GM21825 (cell line): ENCODE data around the gene UCP2.

Experiments used
- ATAC-seq: cut with Tn5 transposase; IDR thresholded peaks from one replicate; pipeline ENCODE4 v1.9.1; 2021; ENCODE audit warnings: mild to moderate bottlenecking, moderate library complexity; ENCODE audit not compliant: unreplicated experiment

Gene UCP2, protein sequence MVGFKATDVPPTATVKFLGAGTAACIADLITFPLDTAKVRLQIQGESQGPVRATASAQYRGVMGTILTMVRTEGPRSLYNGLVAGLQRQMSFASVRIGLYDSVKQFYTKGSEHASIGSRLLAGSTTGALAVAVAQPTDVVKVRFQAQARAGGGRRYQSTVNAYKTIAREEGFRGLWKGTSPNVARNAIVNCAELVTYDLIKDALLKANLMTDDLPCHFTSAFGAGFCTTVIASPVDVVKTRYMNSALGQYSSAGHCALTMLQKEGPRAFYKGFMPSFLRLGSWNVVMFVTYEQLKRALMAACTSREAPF

DNA sequence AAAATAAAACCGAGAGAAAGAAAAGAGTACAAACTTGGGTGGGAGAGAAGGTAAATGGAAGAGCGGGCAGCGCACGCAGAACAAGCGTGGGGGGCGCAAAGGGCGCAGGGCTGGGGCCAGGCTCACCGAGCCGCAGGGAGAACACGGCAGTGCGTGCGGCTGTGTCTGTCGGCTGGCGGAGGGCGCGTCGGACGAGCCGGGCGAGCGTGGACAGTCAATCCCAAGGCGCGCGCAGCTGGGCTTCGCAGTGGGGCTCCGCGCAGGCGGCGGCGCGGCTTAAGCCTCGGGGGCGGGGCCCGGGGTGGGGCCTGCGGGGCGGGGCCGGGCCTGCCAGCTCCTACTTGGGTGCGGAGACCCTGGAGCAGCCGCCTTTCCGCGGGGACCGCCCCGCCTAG, at the start of gene UCP2:
Gene UCP2 (minus strand): TSS at position 249 of the 395 bp plus-strand sequence. CDS start 4,465 bp downstream, outside the sequence.
- ATAC-seq, result peak; percentile 42

DNA sequence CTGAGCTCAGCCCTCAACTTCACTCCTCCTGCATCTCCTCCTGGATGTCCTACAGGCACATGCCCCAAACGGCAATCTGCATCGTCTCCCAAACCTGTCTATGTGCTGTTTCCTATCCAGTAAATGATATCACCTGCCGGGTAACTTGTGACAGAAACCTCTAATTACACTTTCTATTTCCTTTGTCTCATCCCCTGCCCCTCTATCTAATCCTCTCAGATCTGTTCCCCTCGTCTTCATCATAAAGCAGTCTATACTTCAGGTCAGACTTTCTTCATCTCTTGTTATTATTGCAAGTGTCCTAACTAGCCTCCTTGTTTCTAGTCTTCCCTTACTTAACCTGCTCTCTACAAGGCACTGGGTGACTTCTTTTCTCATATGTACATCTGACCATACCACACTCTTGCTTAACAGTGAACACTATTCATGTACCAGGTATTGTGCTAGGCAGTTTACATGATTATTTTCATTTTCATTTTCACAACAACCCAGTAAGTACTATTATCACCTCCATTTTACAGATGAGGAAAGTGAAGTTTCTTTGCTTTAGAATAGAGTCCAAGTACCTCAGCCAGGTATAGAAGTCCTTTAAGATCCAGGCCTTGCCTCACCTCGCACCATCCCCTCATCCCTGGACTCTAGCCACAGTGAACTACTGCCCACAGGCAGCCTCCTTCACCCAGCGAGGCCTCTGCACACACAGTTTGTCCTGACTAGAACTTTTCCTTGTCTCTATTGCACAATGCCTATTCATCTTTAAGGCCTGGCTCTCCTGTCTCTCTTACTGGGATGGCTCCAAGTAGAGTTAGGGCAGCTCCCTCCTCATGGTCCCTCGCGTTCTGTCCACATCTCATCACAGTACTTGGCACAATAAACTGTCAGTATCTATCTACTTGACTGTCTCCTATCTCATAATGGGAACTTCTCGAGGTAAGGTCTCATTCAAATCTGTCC, 48.4 kb upstream of the UCP2 start:
- no peak for ATAC-seq

DNA sequence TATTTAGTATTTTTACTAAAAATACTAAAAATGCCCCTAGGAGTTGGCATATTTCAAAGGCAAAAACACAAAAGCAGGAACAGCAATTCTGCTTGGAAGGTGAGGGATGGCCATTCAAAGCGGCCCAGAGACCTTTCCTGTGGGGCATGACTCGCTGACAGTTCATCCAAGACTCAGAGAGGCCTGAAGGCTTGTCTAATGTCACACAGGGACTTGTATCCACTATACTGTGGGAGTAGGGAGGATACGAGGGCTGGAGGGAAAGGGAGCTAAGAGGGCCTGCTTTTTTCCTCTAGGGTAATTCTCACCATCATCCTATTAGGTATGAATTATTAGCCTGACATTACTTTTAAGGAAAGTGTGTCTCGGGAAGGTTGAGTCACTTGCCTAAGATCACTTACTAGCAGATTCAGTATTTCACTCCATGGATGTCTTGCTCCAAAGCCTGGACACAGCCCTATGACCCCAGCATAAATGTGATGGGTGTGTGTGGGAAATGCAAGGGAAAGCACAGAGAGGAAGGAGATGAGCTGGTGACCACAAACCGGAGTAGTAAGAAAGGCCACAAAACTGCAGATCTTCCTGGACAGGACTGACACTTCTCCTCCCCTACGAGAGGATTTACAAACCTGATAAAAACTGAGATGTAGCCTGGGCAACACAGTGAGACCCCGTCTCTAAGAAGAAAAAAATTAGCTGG, 43.0 kb upstream of the UCP2 start:
- no peak for ATAC-seq

DNA sequence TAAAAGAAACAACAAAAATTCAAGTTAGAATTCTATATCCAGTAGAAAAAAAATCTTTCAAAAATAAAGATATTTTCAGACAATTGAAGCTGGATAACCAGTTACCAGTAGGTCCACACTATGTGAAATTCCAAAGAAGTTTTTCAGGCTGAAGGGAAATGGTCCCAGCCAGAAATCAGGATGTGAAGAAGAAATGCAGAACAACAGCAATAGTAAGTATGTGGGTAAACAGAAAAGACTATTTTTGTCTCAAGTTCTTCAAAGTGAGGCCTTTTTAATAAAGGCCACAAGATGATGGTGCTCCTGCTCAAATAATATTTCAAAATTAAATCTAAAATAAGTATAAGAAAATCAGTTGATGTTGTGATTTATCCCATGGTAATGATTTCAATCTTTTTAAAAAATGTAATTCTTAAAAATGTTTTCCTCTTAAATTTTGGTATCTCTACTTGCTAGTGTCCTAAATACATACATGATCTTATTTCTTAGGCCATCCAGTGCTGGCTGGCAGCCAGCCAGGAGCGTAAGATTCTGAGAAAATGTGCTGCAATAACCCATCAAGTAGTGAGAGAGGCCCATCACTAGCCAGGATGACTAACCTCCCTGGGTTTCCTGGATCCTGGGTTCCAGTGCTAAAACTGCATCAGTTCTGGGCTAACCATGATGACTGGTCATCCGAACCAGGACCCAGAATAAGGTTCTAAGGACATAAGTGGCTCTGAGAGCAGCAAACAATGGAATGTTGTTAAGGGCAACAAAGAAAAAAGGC, 41.8 kb upstream of the UCP2 start:
- ATAC-seq, result no peak

DNA sequence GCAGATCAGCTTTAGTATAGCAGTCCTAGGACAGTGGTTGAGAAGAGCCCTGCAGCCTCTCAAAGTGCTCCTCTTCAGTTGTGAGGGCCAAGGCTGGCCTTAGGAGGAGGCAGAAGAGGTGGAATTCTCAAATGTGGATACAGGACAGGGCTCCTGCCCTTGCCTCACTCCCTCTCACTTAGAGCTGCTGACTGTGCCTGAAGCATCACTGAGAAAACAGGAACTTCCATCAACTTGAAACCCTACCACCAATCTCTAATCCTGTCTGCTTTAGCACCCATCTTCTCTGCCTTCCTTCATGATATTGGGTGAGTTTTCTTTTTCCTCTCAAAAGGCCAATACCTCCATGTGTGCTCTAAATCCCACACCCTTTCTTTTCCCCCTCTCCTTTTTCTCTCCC, 40.6 kb upstream of the UCP2 start:
- ATAC-seq, result no peak

DNA sequence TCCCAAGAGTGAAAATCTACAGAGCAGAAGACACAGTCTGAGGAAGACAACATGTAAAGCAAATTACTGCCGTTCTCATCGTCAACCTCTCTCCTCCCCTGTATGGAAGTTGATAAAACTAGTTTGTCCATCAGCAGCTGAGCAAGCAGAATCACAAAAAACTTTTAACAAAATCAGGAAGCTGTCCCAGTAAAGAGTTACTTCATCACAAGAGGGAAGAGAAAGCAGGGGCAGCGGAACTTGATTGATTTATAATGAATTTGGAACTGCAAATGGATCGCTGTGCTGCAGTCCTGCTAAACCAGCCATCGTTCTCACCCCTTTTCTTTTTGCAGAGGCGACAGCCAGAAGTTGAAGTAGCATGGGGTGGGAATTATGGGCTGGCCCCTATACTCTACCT, 39.9 kb upstream of the UCP2 start:
- no peak for ATAC-seq

DNA sequence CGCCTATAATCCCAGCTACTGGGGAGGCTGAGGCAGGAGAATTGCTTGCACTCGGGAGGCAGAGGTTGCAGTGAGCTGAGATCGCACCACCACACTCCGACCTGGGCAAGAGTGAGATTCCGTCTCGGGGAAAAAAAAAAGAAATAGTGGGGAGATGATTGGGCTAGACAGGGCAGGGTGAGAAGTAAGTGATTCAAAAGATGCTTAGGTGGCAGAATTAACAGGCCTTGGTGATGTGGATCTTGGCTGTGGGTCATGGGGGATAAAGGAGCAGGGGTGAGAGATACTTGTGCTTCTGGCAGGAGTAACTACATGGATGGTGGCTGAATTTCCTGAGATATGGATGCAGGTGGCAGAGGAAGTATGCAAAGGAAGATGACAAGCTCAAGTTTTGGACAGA, 39.4 kb upstream of the UCP2 start:
- no peak for ATAC-seq

DNA sequence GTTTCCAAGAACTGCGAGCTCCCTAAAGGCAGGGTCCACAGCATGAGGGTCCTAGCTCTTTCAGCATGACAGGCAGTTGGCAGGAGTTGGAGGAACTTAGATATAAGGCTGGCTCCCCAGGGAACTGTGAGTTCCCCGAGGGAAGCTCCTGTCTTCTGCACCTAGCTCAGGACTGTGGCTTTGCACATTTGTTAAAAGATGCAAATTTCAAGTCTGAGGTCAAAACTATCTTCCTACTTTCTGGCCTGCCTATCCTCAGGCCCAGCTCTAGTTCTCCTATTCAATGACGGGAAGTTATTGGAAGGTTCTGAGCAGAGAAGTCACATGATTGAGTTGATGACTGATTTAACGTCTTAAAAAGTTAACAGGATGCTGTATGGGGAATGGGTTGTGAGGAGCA, 37.9 kb upstream of the UCP2 start:
- ATAC-seq, result peak; percentile 66

DNA sequence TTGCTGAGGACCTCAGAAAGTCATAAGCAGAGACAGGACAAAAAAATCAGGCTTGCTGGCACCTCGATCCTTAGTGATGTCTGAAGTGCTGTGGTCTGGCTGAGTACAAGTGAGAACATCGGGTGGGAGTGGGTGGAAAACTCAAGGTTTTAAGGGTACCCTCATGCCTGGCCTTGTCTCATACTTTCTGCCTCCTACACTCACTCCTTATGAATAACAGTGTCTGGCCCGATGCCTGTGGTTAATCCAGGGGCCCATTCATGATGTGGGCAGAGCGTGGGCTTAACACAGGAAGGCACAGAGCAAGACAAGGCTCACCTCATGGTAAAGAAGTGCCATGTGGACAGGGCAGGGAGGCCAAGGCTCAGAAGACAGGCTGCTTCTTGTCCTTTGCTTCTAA, 37.2 kb upstream of the UCP2 start:
- no peak for ATAC-seq

DNA sequence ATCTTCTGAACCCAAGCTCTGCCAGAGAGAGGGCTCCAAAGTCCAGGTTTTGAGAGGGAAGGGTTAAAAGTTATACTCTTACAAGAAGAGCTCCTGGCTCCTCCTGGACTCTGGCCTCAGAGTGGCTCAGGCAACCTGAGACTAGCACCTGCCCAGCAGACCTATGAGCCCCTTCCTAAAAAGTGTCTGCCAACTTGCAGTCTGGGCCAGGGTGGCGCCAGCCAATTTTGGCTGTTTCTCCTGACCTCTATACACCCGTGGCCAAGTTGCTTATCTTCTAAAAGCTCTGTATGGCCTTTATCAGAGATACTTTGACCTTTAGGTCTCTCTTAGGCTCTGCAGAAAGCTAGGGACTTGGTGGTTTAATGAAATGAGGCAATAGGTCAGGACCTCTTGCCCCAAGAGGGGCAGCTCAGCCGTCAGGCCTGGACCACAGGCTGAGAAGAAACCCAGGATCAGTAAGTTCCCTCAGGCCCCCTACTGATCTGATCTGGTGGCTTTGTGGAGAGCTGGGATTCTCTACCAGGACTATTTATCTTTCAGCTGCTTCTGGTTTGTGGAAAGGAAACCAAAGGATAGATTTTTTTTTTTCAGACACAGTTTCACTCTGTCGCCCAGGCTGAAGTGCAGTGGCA, 36.6 kb upstream of the UCP2 start:
- ATAC-seq, result no peak

DNA sequence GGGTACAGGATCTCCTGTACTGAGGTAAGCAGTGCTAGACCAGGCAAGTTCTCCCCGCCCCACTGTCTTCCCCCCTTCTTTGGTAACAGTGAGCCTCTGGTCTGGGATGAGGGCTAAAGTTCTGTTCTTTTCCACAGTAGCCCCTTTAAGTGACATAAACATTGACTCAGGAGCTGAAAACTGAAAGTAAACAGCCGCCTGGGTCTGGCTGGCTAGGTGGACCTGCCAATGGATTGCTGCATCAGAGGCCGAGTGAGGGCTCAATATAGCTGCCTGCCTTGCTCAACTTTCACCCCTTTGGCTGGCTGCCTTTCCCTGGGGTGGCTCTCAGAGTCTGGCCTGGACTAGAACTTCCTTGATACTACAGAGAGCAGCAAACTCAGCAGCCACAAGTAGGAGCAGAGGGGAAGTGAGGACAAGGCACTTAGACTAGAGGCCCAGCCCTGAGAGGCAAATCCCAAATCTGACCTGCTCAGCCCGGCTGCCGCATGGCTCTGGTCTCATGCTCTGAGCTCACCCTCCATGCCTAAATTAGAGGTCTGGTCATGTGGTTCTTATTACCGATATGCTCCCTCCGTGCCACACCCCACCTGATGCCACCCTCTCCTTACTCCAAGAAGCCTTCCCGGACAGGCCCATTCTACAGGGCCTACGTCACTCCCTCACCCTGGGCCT, 35.8 kb upstream of the UCP2 start:
- no peak for ATAC-seq

DNA sequence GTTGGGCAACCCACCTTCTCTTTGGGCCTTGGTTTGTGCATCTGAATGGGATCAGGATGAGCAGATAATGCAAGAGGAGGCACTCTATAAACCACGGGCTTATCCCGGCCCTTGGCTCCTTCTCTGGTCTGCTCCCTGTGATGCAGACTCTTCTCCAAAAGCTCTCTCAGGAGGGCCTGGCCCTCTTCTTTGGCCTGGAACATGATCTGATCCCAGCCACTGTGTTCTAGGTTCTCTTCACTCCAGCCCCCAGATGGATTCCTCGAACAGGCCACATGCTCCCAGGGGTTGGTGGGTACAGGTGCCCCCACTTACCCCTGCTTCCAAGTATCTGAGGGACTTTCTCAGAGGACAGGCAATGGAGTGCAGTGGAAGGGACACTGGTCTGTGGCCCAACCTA, 35.0 kb upstream of the UCP2 start:
- ATAC-seq, result no peak

DNA sequence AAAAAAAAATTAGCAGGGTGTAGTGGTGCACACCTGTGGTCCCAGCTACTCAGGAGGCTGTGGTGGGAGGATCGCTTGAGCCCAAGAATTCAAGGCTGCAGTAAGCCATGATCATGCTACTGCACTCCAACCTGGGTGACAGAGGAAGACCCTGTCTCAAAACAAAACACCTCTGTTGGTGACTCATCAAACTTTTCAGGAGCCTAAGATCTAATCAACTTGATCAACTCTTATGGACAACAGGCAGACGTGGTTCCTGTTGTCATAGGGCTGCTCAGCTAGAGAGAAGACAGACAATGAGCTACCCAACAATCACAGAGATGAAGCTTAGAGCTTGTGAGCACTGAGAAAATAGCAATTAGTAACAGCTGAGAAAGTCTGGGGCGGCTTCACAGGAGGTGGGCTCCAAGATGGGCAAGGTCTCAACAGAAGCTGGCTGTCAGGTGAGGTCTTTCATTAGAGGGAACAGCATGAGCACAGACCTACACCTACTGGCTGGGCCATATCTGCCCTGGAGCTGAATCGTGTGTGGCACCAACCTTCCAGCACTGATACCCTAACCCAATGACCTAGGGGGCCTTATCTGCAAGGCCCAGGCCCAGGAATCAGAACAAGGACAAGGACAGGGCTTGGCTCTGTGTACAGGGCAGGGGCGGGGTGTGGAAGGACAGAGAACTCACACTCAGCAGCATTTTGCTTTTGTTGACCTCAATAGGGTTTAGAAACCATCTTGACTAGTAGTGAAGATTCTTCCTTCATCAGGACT, 33.5 kb upstream of the UCP2 start:
- ATAC-seq, result no peak

DNA sequence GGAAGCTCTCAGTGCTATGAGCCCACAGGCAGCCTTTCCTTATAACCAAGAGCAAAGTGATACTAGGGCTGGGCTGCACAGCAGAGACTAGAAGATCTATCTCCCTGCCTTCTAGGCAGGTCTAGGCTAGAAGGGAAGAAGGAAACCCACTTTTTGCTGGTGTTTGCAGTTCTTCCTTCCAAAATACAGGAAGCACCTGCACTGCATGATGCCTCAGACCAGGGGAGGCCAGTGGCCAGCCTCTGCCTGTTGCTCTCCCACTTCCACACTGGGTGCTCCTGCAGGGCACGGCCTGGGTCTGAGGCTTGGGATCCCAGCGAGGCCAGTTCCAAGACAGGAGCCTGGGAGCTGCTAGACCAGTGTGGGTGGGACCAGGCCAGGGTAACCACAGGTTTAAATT, 32.2 kb upstream of the UCP2 start:
- ATAC-seq, result no peak

DNA sequence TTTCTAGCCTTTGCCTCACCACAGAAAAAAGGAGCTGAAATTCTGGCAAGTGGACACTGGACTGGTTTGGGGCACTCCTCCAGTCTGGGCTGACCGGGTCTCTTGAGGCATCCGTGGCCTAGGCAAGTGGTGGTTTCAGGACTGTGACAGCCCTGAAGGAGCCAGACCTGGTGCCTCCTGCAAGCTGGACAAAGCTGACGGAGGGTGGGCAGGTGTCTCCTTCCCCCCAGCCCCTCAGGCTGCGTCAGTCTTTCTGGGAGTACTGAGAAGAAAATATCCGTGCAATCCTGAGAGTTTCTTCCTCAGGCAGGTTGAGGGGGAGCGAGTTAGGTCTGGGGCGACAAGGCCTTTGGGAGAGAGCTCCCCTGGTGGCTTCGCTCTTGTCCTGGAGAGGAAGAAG, 30.5 kb upstream of the UCP2 start:
- ATAC-seq, result no peak

DNA sequence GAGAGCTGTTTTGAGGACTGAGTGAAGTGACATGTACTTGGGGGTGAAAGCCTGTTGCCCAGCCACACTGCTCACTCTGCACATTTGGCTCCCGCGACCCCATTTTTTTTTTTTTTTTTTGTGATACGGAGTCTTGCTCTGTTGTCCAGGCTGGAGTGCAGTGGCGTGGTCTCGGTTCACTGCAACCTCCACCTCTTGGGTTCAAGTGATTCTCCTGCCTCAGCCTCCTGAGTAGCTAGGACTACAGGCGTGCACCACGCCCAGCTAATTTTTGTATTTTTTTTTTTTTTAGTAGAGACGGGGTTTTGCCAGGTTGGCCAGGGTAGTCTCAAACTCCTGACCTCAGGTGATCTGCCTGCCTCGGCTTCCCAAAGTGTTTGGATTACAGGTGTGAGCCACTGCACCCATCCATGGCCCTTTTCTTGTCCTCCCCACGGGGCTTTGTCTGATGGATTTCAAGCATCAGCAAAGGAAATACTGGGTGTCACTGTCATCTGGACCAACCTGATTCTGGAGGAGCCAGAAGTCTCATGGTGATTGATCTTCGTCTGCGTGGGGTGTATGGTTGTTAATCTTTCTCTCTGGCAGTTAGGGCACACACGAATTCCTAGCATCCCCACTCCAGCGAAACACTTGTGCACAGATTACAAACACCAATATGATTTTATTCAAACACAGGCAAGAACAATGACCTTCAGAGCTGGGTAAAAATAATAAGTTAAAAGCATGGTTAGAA, 29.6 kb upstream of the UCP2 start:
- ATAC-seq, result no peak

DNA sequence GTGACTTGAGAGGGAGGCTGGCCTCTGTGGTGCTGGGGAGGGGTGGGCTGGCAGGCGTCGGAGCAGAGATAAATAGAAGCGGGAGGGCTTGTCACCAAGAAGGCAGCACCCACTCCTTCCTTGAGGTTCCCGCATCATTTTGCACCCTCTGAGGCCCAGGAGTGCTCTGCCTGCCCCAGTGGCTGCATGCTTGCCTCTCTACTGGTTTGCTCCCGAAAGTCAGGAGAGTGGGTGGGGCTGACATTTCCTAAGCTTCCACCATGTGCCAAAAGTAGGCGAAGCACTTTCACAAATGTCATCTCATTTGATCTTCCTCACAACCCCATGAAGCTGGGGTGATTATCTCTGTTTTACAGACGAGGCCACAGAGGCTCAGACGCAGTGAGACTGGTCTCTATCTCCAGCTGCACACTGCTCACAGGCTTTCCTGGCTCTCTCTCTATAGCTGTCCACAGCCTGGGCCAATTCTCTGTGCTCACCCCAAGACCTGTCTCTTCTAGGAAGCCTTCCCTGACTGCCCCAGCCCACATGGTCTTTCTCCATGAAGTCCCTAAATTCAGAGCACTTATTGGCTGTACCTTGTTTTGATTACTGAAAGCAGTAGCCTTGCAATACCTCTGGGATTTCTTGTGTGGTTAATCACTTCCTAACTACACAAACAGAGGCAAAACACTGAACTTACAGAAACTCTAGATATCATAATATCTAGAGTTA, 28.9 kb upstream of the UCP2 start:
- ATAC-seq, result peak; percentile 81
